RWPE1 (cell line): ENCODE results near the gene CYB5B.

ENCODE experiments used
- CTCF ChIA-PET: fragments of 350-600 bp; sonication (Branson Sonifier 250); formaldehyde crosslinking; extraction: SDS; loops from one replicate; lab custom pipeline; 2021; lab: Yijun Ruan, JAX
- POLR2A ChIA-PET: fragments of 400-600 bp; formaldehyde crosslinking; extraction: SDS; loops from one replicate; lab custom pipeline; 2020; ENCODE audit warnings: antibody characterized with exemption; ENCODE audit not compliant: low non-redundant PET; lab: Yijun Ruan, JAX
- DNase-seq: peaks from one replicate; pipeline ENCODE4 v3.0.0; 2012; ENCODE audit warnings: low spot score
- H3K27ac ChIP-seq: fragments of 450-650 bp; 2 replicates; pipeline ENCODE4 v1.5.1; 2017
- TF ChIP-seq, protein P1 (sequence below): fragments of 450-650 bp; conservative IDR thresholded peaks from 2 replicates; pipeline ENCODE4 v1.5.1; 2017; ENCODE audit warnings: low read depth, mild to moderate bottlenecking

The CYB5B gene

DNA sequence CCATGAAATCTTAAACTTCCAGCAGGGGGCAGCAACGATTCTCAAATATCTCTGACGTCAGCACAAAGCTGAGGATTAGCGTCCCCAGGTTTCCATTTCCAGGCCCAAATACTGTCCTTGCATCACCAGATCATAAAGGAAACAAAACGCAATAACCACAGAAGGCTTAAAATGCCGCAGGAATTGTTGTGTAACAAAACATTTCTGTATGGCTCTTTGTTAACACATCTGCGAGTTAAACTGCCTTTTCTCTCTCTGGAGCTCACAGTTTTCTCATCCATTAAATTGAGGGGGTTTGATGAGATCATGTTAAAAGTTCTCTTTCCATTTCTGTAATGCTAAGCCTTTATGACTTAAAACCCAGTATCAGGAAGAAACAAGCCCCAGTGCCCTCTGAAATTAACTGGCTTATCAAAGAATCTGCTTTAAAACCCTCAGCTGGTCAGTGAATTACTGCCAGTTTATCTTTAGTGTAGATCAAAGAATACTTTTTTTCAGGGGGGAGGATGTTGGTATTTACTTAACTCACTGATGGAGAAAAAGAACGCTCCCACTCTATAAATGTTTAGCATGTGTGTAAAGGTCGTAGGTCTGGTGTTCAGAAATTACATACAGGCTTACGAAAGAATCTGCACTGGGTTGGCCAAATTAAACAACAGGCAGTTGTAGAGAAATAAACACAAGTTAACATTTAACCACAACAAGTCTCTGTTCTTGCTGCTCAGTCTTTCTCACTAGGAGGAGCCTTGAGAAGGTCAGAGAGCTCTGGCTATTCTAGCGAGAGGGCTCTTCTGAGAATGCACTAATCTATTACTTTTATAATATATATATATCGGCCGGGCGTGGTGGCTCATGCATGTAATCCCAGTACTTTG lies 28.0 kb upstream of the CYB5B start:
- peak; percentile 64 for DNase-seq
- TF ChIP-seq, protein P1, sequence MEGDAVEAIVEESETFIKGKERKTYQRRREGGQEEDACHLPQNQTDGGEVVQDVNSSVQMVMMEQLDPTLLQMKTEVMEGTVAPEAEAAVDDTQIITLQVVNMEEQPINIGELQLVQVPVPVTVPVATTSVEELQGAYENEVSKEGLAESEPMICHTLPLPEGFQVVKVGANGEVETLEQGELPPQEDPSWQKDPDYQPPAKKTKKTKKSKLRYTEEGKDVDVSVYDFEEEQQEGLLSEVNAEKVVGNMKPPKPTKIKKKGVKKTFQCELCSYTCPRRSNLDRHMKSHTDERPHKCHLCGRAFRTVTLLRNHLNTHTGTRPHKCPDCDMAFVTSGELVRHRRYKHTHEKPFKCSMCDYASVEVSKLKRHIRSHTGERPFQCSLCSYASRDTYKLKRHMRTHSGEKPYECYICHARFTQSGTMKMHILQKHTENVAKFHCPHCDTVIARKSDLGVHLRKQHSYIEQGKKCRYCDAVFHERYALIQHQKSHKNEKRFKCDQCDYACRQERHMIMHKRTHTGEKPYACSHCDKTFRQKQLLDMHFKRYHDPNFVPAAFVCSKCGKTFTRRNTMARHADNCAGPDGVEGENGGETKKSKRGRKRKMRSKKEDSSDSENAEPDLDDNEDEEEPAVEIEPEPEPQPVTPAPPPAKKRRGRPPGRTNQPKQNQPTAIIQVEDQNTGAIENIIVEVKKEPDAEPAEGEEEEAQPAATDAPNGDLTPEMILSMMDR: peak; percentile 69
- POLR2A ChIA-PET: no interaction called here
- CTCF ChIA-PET: interaction anchor here (0.6 to 1.5 kb wide), 20 partner anchors 8 to 533 kb away, joined by 3 to 8 read pairs (median 4); partner anchors contain the start of genes NFAT5, NOB1 and VPS4A
- no peak overlapping the region for H3K27ac ChIP-seq

DNA sequence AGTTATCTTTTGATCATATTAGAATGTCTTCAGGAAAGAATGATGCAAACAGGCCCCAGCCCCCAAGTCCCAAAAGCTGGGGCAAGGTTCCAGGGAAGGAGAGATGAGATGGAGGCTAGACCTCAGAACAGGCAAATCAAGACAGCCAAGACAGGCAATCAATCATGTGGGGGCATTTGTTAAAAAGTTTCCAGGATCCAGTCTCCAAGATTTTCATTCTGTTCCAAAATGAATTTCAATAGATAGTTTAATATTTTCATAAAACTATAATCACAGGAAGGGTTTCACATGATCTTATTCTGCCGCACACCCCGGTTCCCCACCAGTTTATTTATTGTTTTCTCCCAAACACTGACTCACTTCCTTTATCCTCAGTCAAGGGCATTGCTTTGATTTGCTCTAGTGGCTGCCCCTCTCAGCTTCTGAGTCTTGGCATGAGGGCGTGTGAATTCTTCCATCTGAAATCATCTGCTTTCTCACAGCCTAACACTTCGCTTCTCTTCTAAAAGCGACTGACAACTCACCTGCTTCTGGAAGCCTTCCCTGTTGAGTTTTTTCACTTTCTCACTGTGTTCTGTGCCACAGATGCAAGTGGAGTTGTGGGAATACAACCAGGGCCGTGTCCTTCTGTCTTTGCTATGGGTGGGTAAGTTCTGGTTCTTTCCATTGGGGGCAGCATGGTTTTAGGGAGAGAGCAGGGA lies 26.4 kb upstream of the CYB5B start:
- POLR2A ChIA-PET: no interaction called here
- CTCF ChIA-PET: interaction anchor here (0.6 kb wide), 1 partner anchor 21 kb away, joined by 6 read pairs; no protein-coding TSS in a partner anchor
- TF ChIP-seq, protein P1: no peak; the same call in 1 of the 2 replicates
- peak; percentile 38 for DNase-seq
- peak overlapping the region; percentile 7; the same call in 1 of the 2 replicates for H3K27ac ChIP-seq

DNA sequence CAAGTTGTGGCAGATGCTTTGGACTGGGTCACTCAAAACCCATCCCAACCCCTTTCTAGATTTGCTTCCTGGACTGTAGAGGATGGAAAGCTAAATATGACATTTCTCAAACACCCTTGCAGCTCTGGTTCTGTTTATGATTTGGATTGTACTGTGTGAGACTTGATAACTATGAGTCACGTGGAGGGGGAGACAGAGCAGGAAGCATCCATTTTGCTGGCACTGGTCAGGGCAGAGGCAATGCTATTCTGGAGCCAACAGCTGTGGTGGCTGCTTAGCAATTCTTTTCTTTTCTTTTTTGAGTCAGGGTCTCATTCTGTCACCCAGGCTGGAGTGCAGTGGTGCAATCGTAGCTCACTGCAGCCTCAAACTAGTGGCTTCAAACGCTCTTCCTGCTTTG lies 25.1 kb upstream of the CYB5B start:
- CTCF ChIA-PET: interaction anchor here (0.6 to 1.0 kb wide), 2 partner anchors 14 to 22 kb away, joined by 3 read pairs; no protein-coding TSS in a partner anchor
- POLR2A ChIA-PET: no interaction called here
- no peak overlapping the region; the same call in 1 of the 2 replicates for H3K27ac ChIP-seq
- DNase-seq: no peak
- TF ChIP-seq, protein P1: no peak

DNA sequence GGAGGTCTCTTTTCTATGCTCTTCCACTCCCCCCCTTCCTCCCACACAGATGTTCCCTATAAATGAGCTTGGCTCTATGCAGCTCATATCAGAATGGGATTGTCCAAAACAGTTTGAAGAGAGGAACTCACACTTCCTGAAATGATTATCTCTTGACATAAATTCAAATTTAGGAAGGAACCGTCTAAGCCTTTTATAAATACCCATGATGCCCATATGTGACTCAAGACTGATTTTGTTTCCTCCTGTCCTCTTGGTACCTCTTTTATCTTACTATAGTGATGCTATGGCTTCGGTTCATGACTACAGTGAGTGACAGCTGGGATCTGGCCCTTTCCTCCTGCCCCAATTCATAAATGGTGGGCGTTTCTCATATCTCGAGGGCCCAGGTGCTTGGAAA lies 22.0 kb upstream of the CYB5B start:
- ChIA-PET POLR2A (no interaction called here), CTCF (interaction anchor here (0.6 kb wide), 1 partner anchor 16 kb away, joined by 4 read pairs; no protein-coding TSS in a partner anchor)
- TF ChIP-seq, protein P1: no peak
- no peak overlapping the region for H3K27ac ChIP-seq
- no peak for DNase-seq

DNA sequence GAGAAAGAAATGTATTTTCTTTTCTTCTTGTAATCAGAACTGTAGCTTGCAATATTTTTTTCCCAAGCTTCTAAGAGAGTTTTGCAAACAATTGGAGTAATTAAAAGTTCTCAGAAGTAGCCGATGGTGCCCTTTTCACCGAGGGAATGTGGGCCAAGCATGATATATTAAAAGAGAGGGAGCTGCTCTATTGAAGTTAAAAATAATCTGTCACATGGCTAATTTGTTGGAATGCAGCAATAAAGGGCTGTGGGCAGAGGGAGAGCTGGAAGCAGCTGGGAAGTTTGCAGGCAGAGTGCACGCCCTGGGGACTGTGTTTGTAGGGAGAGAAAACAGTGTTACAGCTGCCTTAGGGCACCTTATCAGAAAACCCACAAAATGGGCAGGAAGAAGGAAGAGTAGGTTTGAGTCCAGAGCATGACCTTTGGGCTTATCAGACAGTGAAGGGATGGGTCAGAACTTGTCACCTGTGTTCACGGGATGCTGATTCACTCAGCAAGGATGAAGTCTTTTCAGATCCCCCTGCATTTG lies 20.1 kb upstream of the CYB5B start:
- ChIA-PET POLR2A (interaction anchor here (0.8 kb wide), 1 partner anchor 20 kb away, joined by 3 read pairs; the partner anchor contains the start of gene CYB5B), CTCF (interaction anchor here (0.7 to 1.6 kb wide), 2 partner anchors 8 to 382 kb away, joined by 3 to 4 read pairs; no protein-coding TSS in a partner anchor)
- peak overlapping the region; percentile 65 for H3K27ac ChIP-seq
- DNase-seq: no peak
- TF ChIP-seq, protein P1: no peak

DNA sequence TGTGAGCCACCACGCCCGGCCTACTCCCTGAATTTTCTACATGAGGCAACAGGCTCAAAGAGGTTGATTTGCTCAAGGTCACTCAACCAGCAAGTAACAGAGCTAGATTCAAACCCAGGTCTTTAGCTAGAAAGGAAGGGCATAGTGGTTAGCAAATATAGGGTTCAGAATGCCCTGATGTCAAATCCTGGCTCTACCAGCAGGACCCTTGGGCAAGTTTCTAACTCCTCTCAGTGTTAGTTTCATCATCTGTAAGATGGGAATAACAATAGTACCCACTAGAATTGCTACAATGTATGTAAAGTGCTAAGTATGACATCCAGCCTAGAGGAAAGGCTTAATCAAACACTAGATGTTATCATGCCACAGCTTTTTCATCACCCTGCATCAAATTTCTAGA lies 19.1 kb upstream of the CYB5B start:
- TF ChIP-seq, protein P1: no peak
- POLR2A ChIA-PET: no interaction called here
- CTCF ChIA-PET: interaction anchor here (0.7 kb wide), 1 partner anchor 382 kb away, joined by 3 read pairs; no protein-coding TSS in a partner anchor
- DNase-seq: no peak
- H3K27ac ChIP-seq: peak overlapping the region; percentile 65
